Sigmoid colon (tissue), 4 donors: ENCODE data around the gene DENND2A.

Experiments
- EP300 ChIP-seq, 4 donors: sonication (generic); formaldehyde crosslinking; IDR thresholded peaks; one replicate each; pipeline ENCODE4 v1.6.1; 2017; ENCODE audit warnings: antibody characterized with exemption in 4 of 4
- POLR2A ChIP-seq, 2 donors: fragments of 450-650 bp; IDR thresholded peaks; one replicate each; pipeline ENCODE4 v1.6.1; 2016; ENCODE audit warnings: antibody characterized with exemption in 2 of 2, mild to moderate bottlenecking in 2 of 2, moderate library complexity in 2 of 2
- POLR2AphosphoS5 ChIP-seq, 4 donors: sonication (generic); formaldehyde crosslinking; IDR thresholded peaks; one replicate each; pipeline ENCODE4 v1.6.1; 2017; ENCODE audit warnings: antibody characterized with exemption in 4 of 4
- TF ChIP-seq, protein P1 (sequence below), 4 experiments: fragments of 450-650 bp in 3 of 4; fragments of 200-600 bp in 1 of 4; IDR thresholded peaks; one replicate each; pipeline ENCODE4 v1.5.1; 2016 to 2019; ENCODE audit warnings: antibody characterized with exemption in 4 of 4, mild to moderate bottlenecking in 3 of 4, moderate library complexity in 2 of 4

DNA sequence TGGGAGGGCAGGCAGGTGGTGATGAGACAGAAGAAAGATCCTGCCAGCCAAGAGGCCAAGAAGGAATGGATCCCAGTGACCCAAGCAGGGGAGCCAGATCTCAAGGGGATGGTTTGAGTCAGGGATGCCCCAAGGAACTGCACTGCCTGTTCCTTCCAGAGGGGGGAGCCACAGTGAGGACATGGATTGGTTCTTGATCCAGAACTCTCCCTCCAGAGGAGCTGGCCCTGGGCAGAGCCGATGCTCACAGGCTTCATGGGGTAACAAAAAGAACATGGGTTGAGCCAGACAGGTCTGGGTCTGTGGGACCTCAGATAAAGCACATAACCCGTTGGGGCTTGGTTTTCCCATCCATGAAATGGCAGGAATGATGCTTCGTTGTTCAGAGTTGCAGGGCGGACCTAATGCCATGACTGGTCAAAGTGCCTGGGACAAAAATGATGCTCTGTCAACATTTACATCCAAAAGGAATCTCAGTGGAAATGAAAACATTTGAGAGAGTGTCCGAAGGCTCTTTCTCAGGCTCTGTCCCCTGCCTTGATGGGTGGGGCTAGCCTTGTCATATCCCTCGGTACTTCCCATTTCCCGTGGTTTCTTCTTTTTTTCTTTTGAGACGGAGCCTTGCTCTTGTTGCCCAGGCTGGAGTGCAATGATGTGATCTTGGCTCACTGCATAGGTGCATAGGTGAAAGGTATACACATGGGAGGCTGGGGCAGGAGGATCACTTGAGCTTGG is 4.7 kb upstream of the DENND2A start:
- TF ChIP-seq POLR2A (IDR thresholded peaks at IDR 0.05) (no peak), POLR2AphosphoS5 (IDR thresholded peaks at IDR 0.05) (no peak), EP300 (IDR thresholded peaks at IDR 0.05) (no peak)
- TF ChIP-seq, protein P1, sequence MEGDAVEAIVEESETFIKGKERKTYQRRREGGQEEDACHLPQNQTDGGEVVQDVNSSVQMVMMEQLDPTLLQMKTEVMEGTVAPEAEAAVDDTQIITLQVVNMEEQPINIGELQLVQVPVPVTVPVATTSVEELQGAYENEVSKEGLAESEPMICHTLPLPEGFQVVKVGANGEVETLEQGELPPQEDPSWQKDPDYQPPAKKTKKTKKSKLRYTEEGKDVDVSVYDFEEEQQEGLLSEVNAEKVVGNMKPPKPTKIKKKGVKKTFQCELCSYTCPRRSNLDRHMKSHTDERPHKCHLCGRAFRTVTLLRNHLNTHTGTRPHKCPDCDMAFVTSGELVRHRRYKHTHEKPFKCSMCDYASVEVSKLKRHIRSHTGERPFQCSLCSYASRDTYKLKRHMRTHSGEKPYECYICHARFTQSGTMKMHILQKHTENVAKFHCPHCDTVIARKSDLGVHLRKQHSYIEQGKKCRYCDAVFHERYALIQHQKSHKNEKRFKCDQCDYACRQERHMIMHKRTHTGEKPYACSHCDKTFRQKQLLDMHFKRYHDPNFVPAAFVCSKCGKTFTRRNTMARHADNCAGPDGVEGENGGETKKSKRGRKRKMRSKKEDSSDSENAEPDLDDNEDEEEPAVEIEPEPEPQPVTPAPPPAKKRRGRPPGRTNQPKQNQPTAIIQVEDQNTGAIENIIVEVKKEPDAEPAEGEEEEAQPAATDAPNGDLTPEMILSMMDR (IDR thresholded peaks at IDR 0.05), result no peak
